Measurements from ENCODE around the gene NEB. TPM values are rescaled to one million over a fixed set of nuclear protein-coding genes. Genes with fewer than 3 reads are reported as not detected.

NEB gene
- total RNA-seq, 1 donor from 2014 or later = 0.53 TPM

GRCh38 chr2:151544449-151544848 lies 189.8 kb downstream of the NEB start:
- TF ChIP-seq, protein P1, sequence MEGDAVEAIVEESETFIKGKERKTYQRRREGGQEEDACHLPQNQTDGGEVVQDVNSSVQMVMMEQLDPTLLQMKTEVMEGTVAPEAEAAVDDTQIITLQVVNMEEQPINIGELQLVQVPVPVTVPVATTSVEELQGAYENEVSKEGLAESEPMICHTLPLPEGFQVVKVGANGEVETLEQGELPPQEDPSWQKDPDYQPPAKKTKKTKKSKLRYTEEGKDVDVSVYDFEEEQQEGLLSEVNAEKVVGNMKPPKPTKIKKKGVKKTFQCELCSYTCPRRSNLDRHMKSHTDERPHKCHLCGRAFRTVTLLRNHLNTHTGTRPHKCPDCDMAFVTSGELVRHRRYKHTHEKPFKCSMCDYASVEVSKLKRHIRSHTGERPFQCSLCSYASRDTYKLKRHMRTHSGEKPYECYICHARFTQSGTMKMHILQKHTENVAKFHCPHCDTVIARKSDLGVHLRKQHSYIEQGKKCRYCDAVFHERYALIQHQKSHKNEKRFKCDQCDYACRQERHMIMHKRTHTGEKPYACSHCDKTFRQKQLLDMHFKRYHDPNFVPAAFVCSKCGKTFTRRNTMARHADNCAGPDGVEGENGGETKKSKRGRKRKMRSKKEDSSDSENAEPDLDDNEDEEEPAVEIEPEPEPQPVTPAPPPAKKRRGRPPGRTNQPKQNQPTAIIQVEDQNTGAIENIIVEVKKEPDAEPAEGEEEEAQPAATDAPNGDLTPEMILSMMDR (IDR thresholded peaks at IDR 0.05) = no peak
- no peak for DNase-seq (ENCODE audit: low spot score in 2 of 2)
- H3K36me3 ChIP-seq = no peaks in the 10 kb centered on the region
- intact Hi-C loops (cut with DNase I) = no loop called here
- H3K9me3 ChIP-seq = no peaks in the 10 kb centered on the region
- peaks cover 0 to 2% of the 10 kb centered on the region in 2 donors for H3K4me1 ChIP-seq
- H3K27ac ChIP-seq = no peak overlapping the region
- no peaks in the 10 kb centered on the region for H3K27me3 ChIP-seq
- H3K4me3 ChIP-seq = no peak overlapping the region

- H3K4me1 ChIP-seq = peaks cover 0 to 2% of the 10 kb centered on the region in 2 donors
- H3K9me3 ChIP-seq = no peaks in the 10 kb centered on the region
- H3K36me3 ChIP-seq = no peaks in the 10 kb centered on the region
- TF ChIP-seq, protein P1 (IDR thresholded peaks at IDR 0.05) = no peak
- no peaks in the 10 kb centered on the region for H3K27me3 ChIP-seq
- no peak overlapping the region for H3K27ac ChIP-seq
- H3K4me3 ChIP-seq = no peak overlapping the region
- no peak for DNase-seq (ENCODE audit: low spot score in 2 of 2)
- intact Hi-C loops (cut with DNase I) = no loop called here
Measured at GRCh38 chr2:151543876-151544275, 190.4 kb downstream of the NEB start.

- Histone ChIP-seq H3K9me3 (no peaks in the 10 kb centered on the region), H3K4me3 (no peak overlapping the region), H3K36me3 (no peaks in the 10 kb centered on the region), H3K27me3 (no peaks in the 10 kb centered on the region), H3K27ac (no peak overlapping the region), H3K4me1 (no peaks in the 10 kb centered on the region)
- TF ChIP-seq, protein P1 (IDR thresholded peaks at IDR 0.05) = no peak
- intact Hi-C loops (cut with DNase I) = no loop called here
- DNase-seq (ENCODE audit: low spot score in 2 of 2) = no peak
Measured at GRCh38 chr2:151534001-151534400, 200.3 kb downstream of the NEB start.

GRCh38 chr2:151533127-151533526 lies 201.1 kb downstream of the NEB start:
- no peaks in the 10 kb centered on the region for H3K27me3 ChIP-seq
- TF ChIP-seq, protein P1 (IDR thresholded peaks at IDR 0.05) = no peak
- no peak for DNase-seq (ENCODE audit: low spot score in 2 of 2)

GRCh38 chr2:151526572-151527090 lies 207.6 kb downstream of the NEB start:
- no peaks in the 10 kb centered on the region for H3K27me3 ChIP-seq
- H3K9me3 ChIP-seq = no peaks in the 10 kb centered on the region
- intact Hi-C loops (cut with DNase I) = no loop called here
- no peak overlapping the region for H3K4me3 ChIP-seq
- no peaks in the 10 kb centered on the region for H3K36me3 ChIP-seq
- H3K4me1 ChIP-seq = no peaks in the 10 kb centered on the region
- TF ChIP-seq, protein P1 (IDR thresholded peaks at IDR 0.05) = no peak
- H3K27ac ChIP-seq = no peak overlapping the region
- DNase-seq (ENCODE audit: low spot score in 2 of 2) = no peak

More at GRCh38 chr2:151533127-151533526, 201.1 kb downstream of the NEB start:
- no peak overlapping the region for H3K27ac ChIP-seq
- intact Hi-C loops (cut with DNase I) = no loop called here
- H3K4me1 ChIP-seq = no peaks in the 10 kb centered on the region
- H3K9me3 ChIP-seq = no peaks in the 10 kb centered on the region
- no peak overlapping the region for H3K4me3 ChIP-seq
- no peaks in the 10 kb centered on the region for H3K36me3 ChIP-seq

Data from ascending aorta (tissue), 2 donors.